ENCODE data around the gene UPK3BL2.
"Not testable (repeated sequence)": the region's sequence is repeated elsewhere in the genome, so short reads cannot be mapped to it uniquely, and the experiment has no call there.

GRCh38 chr7:102490529-102491075, 52.9 kb downstream of the UPK3BL2 start:
- TF ChIP-seq EP300, POLR2A (IDR thresholded peaks at IDR 0.05): not testable (repeated sequence)
